Kidney epithelial cell (primary cell): ENCODE measurements around the gene LRRC7. TPM values are rescaled to one million over a fixed set of nuclear protein-coding genes. Genes with fewer than 3 reads are reported as not detected.
"Not testable (repeated sequence)": the region's sequence is repeated elsewhere in the genome, so short reads cannot be mapped to it uniquely, and the experiment has no call there.

ENCODE experiments used
- DNase-seq: peaks from one replicate; pipeline ENCODE4 v3.0.0-alpha.2; 2010; ENCODE audit warnings: low read depth
- H3K27me3 ChIP-seq: 2 replicates; pipeline ENCODE4 v1.6.0; 2011; ENCODE audit warnings: low read length; ENCODE audit not compliant: control insufficient read depth, insufficient read depth
- H3K36me3 ChIP-seq: 2 replicates; pipeline ENCODE4 v1.5.1; 2011; ENCODE audit warnings: low read length; ENCODE audit not compliant: control insufficient read depth, insufficient read depth
- H3K4me3 ChIP-seq: 2 replicates; pipeline ENCODE4 v1.5.1; 2011; ENCODE audit warnings: low read depth, mild to moderate bottlenecking, control low read depth, low read length
- CTCF ChIP-seq: IDR thresholded peaks from 2 replicates; pipeline ENCODE4 v1.5.1; 2011; ENCODE audit warnings: mild to moderate bottlenecking, moderate library complexity, low read length, control low read depth, inconsistent platforms; ENCODE audit not compliant: insufficient read depth, poor library complexity, severe bottlenecking
- total RNA-seq: library from RNA; depleted of rRNA; stranded (reverse); fragments of >200 nt; gene quantifications from 2 replicates; pipeline ENCODE4 v1.2.3, GENCODE V29; 2015

Gene LRRC7
- total RNA-seq, 1 donor from 2014 or later, result 0.04 TPM

- Histone ChIP-seq H3K36me3 (no peaks in the 10 kb centered on the region), H3K4me3 (no peak overlapping the region), H3K27me3 (no peaks in the 10 kb centered on the region)
- DNase-seq, result no peak
- TF ChIP-seq CTCF, result no peak
Observed at GRCh38 chr1:69919922-69920273, 352.2 kb downstream of the LRRC7 start.

GRCh38 chr1:69920426-69920825, 352.7 kb downstream of the LRRC7 start:
- Histone ChIP-seq H3K36me3 (no peaks in the 10 kb centered on the region), H3K4me3 (no peak overlapping the region), H3K27me3 (no peaks in the 10 kb centered on the region)
- no peak for DNase-seq
- TF ChIP-seq CTCF, result no peak

- no peak for DNase-seq
- no peaks in the 10 kb centered on the region for H3K36me3 ChIP-seq
- no peaks in the 10 kb centered on the region for H3K27me3 ChIP-seq
- no peak overlapping the region for H3K4me3 ChIP-seq
- no peak for TF ChIP-seq CTCF
Observed at GRCh38 chr1:69921486-69921885, 353.8 kb downstream of the LRRC7 start.

GRCh38 chr1:69928234-69928633, 360.5 kb downstream of the LRRC7 start:
- not testable (repeated sequence) for DNase-seq, H3K27me3 ChIP-seq, H3K4me3 ChIP-seq, H3K36me3 ChIP-seq

GRCh38 chr1:69929308-69930057, 361.8 kb downstream of the LRRC7 start:
- no peak for DNase-seq
- Histone ChIP-seq H3K27me3 (no peaks in the 10 kb centered on the region), H3K4me3 (no peak overlapping the region), H3K36me3 (no peaks in the 10 kb centered on the region)
- no peak for TF ChIP-seq CTCF

GRCh38 chr1:69930396-69930795, 362.7 kb downstream of the LRRC7 start:
- H3K4me3 ChIP-seq, result no peak overlapping the region
- TF ChIP-seq CTCF, result no peak
- no peak for DNase-seq
- no peaks in the 10 kb centered on the region for H3K36me3 ChIP-seq
- no peaks in the 10 kb centered on the region for H3K27me3 ChIP-seq
